Endothelial cell (in vitro differentiated cells): ENCODE measurements around the gene ZNF655. TPM values are rescaled to one million over a fixed set of nuclear protein-coding genes. Genes with fewer than 3 reads are reported as not detected.
A peak's percentile ranks its signal among the peaks of the same experiment; 100 is the strongest.

Experiments used
- DNase-seq: peaks from one replicate; pipeline ENCODE4 v3.0.0; 2021; ENCODE audit warnings: low spot score
- H3K27ac Mint-ChIP-seq: one replicate; pipeline ENCODE4 v1.8.0; 2021; ENCODE audit warnings: mixed read lengths, inconsistent platforms; ENCODE audit not compliant: unreplicated experiment
- H3K27me3 Mint-ChIP-seq: one replicate; pipeline ENCODE4 v1.8.0; 2021; ENCODE audit warnings: mild to moderate bottlenecking, moderate library complexity, mixed read lengths, inconsistent platforms; ENCODE audit not compliant: unreplicated experiment
- H3K36me3 Mint-ChIP-seq: one replicate; pipeline ENCODE4 v1.8.0; 2021; ENCODE audit warnings: mild to moderate bottlenecking, low read depth, mixed read lengths, inconsistent platforms; ENCODE audit not compliant: unreplicated experiment
- H3K4me1 Mint-ChIP-seq: one replicate; pipeline ENCODE4 v1.8.0; 2021; ENCODE audit warnings: mild to moderate bottlenecking, mixed read lengths, inconsistent platforms; ENCODE audit not compliant: unreplicated experiment
- H3K4me3 Mint-ChIP-seq: one replicate; pipeline ENCODE4 v1.8.0; 2021; ENCODE audit warnings: mild to moderate bottlenecking, mixed read lengths, inconsistent platforms; ENCODE audit not compliant: unreplicated experiment
- H3K9me3 Mint-ChIP-seq: one replicate; pipeline ENCODE4 v1.8.0; 2021; ENCODE audit warnings: mixed read lengths, inconsistent platforms; ENCODE audit not compliant: unreplicated experiment
- CTCF ChIP-seq: fragments of 200-600 bp; sonication (generic); IDR thresholded peaks from one replicate; pipeline ENCODE4 v1.5.0; 2021; ENCODE audit warnings: antibody characterized with exemption; ENCODE audit not compliant: unreplicated experiment
- total RNA-seq: library from RNA; stranded (reverse); fragmentation: NEBNext Ultra II Directional; extraction: Animal tissue kit (Norgen Biotek cat#: 25700); gene quantifications from one replicate; pipeline ENCODE4 v1.2.1, GENCODE V29; 2021; ENCODE audit not compliant: unreplicated experiment

ZNF655 gene
- total RNA-seq, 1 donor from 2014 or later, result 36.3 TPM

GRCh38 chr7:99619571-99620130 is 61.2 kb downstream of the ZNF655 start:
- no peak for TF ChIP-seq CTCF
- peak overlapping the region; percentile 48 for H3K4me3 Mint-ChIP-seq
- H3K27ac Mint-ChIP-seq, result no peak overlapping the region
- H3K9me3 Mint-ChIP-seq, result no peaks in the 10 kb centered on the region
- peaks cover 54% of the 10 kb centered on the region for H3K36me3 Mint-ChIP-seq
- no peak for DNase-seq
- peaks cover 12% of the 10 kb centered on the region for H3K27me3 Mint-ChIP-seq
- peaks cover 50% of the 10 kb centered on the region for H3K4me1 Mint-ChIP-seq

GRCh38 chr7:99621271-99621670 is 62.8 kb downstream of the ZNF655 start:
- Mint-ChIP-seq H3K27me3 (peaks cover 10% of the 10 kb centered on the region), H3K4me1 (peaks cover 57% of the 10 kb centered on the region), H3K4me3 (peak overlapping the region; percentile 47), H3K36me3 (peaks cover 67% of the 10 kb centered on the region), H3K27ac (peak overlapping the region; percentile 81), H3K9me3 (no peaks in the 10 kb centered on the region)
- no peak for TF ChIP-seq CTCF
- no peak for DNase-seq

GRCh38 chr7:99622596-99622995 is 64.2 kb downstream of the ZNF655 start:
- Mint-ChIP-seq H3K4me3 (no peak overlapping the region), H3K4me1 (peaks cover 54% of the 10 kb centered on the region), H3K27me3 (peaks cover 11% of the 10 kb centered on the region), H3K9me3 (no peaks in the 10 kb centered on the region), H3K36me3 (peaks cover 76% of the 10 kb centered on the region), H3K27ac (peak overlapping the region; percentile 55)
- TF ChIP-seq CTCF, result no peak
- no peak for DNase-seq

GRCh38 chr7:99623091-99623693 is 64.8 kb downstream of the ZNF655 start:
- H3K9me3 Mint-ChIP-seq, result no peaks in the 10 kb centered on the region
- TF ChIP-seq CTCF, result no peak
- peak overlapping the region; percentile 57 for H3K4me3 Mint-ChIP-seq
- no peak for DNase-seq
- H3K4me1 Mint-ChIP-seq, result peaks cover 50% of the 10 kb centered on the region
- peak overlapping the region; percentile 55 for H3K27ac Mint-ChIP-seq
- H3K36me3 Mint-ChIP-seq, result peaks cover 74% of the 10 kb centered on the region
- H3K27me3 Mint-ChIP-seq, result peaks cover 9% of the 10 kb centered on the region

GRCh38 chr7:99623702-99624447 is 65.4 kb downstream of the ZNF655 start:
- no peaks in the 10 kb centered on the region for H3K9me3 Mint-ChIP-seq
- no peak overlapping the region for H3K4me3 Mint-ChIP-seq
- DNase-seq, result no peak
- peaks cover 75% of the 10 kb centered on the region for H3K36me3 Mint-ChIP-seq
- H3K27me3 Mint-ChIP-seq, result peaks cover 12% of the 10 kb centered on the region
- H3K27ac Mint-ChIP-seq, result peak overlapping the region; percentile 55
- H3K4me1 Mint-ChIP-seq, result peaks cover 46% of the 10 kb centered on the region
- TF ChIP-seq CTCF, result no peak
